Spinal cord (tissue), 10 donors: ENCODE data around the gene IL21. TPM values are rescaled to one million over a fixed set of nuclear protein-coding genes. Genes with fewer than 3 reads are reported as not detected.
A peak's percentile ranks its signal among the peaks of the same experiment; 100 is the strongest.

Source experiments
- DNase-seq, 6 donors: peaks; one replicate each; pipeline versions ENCODE4 v3.0.0 to v3.0.0-alpha.2; 2013 to 2015; ENCODE audit warnings: low spot score in 6 of 6, low read depth in 4 of 6
- H3K27ac ChIP-seq: one replicate; pipeline ENCODE4 v1.5.1; 2013; ENCODE audit warnings: low read depth, low read length, control low read depth
- H3K27me3 ChIP-seq: one replicate; pipeline ENCODE4 v1.6.1; 2013; ENCODE audit warnings: low read length; ENCODE audit not compliant: control insufficient read depth, insufficient read depth
- H3K36me3 ChIP-seq: one replicate; pipeline ENCODE4 v1.6.1; 2013; ENCODE audit warnings: low read length; ENCODE audit not compliant: control insufficient read depth, insufficient read depth
- H3K4me1 ChIP-seq: one replicate; pipeline ENCODE4 v1.6.1; 2013; ENCODE audit warnings: low read length; ENCODE audit not compliant: control insufficient read depth, insufficient read depth
- H3K4me3 ChIP-seq: one replicate; pipeline ENCODE4 v1.5.1; 2013; ENCODE audit warnings: low read depth, low read length, control low read depth
- H3K9me3 ChIP-seq: one replicate; pipeline ENCODE4 v1.6.1; 2013; ENCODE audit warnings: low read length; ENCODE audit not compliant: control insufficient read depth, insufficient read depth
- WGBS: methylation state at CpG from one replicate; pipeline ENCODE4 v1.1.5; 2013; ENCODE audit warnings: missing lambda C conversion rate; ENCODE audit not compliant: insufficient coverage; 5-methylcytosine and 5-hydroxymethylcytosine counted together
- polyA plus RNA-seq, 2 donors: library from polyadenylated mRNA; unstranded; fragments of 120-200 nt; gene quantifications; one replicate each; pipeline ENCODE4 v1.2.1, GENCODE V29; 2013; ENCODE audit not compliant: insufficient read length in 2 of 2
- total RNA-seq, 2 donors: library from RNA; depleted of rRNA in 1 of 2; stranded (reverse); fragments of 120-200 nt in 1 of 2; fragments of >200 nt in 1 of 2; gene quantifications; one replicate each; pipeline versions ENCODE4 v1.2.3 to v1.2.4, GENCODE V29; 2013 to 2014
- donor health status: healthy.

The IL21 gene
- total and polyA plus RNA-seq, 4 donors = not detected

DNA sequence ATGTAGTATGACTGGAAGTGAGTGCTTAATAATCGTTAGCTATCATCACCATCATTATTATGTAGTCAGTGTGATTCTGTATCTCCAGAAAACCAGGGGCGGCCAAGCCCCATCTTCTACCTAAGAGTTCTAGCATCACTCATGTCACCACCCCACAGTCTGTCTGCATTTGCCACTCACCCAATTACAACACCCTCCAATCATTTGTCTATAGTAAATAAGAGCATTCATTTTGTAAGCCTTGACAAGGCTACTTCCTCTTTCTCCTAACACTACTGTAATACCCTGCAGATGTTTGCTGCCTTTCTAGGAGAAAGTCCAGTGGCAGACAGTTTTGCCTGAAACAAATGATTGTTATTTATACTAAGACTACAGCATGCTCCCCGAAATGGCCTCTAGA, 15.8 kb upstream of the IL21 start:
- no peak for DNase-seq
- Histone ChIP-seq H3K4me3 (no peak overlapping the region), H3K36me3 (no peaks in the 10 kb centered on the region), H3K27me3 (no peaks in the 10 kb centered on the region), H3K9me3 (no peaks in the 10 kb centered on the region), H3K4me1 (no peaks in the 10 kb centered on the region), H3K27ac (no peak overlapping the region)
- no CpG with 5 or more reads among the region's 3 CpGs for WGBS

DNA sequence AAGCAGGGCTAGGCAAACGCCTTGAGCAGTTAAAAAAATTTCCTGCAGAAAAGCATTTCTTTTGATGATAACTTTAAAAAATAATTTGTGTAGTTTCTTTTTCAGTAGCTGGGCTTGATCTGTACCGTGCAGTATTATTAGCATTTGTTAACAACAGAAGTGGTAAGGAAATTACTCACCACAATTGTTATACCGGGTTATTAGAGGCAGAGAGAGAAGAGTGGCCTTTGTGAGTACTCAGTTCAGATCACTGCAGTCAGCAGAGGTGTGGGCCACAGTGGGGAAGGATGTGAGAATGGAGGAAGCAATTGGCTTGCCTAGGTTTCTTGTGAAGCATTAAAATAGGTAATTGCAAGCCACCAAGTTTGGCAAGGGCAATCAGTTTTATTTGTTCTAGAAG, 14.3 kb upstream of the IL21 start:
- no peak overlapping the region for H3K4me3 ChIP-seq
- no peaks in the 10 kb centered on the region for H3K36me3 ChIP-seq
- H3K27ac ChIP-seq = no peak overlapping the region
- no peaks in the 10 kb centered on the region for H3K4me1 ChIP-seq
- peak in 1 of 6 donors; percentile 33 for DNase-seq
- no peaks in the 10 kb centered on the region for H3K9me3 ChIP-seq
- H3K27me3 ChIP-seq = no peaks in the 10 kb centered on the region
- WGBS = 33% methylated on average over 1 of the region's 3 CpGs

DNA sequence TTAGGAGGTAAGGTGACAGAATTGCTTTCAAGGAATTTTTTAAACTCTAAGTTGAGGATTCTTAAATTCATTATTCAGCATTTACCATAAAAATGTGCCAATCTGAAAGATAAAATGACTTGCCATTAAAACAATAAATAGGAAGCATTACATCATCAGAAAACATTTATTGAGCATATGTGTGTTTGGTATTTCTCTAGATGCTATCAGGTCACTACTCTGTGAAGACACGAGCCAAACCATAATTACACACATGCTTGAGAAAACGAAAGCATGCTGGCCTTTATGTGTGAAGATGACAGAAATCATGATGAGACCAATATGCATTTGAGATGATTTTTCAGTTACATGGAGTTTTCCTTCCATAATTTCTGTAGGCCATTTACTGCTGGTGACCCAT, 12.3 kb upstream of the IL21 start:
- no peak overlapping the region for H3K4me3 ChIP-seq
- DNase-seq = no peak
- H3K9me3 ChIP-seq = no peaks in the 10 kb centered on the region
- WGBS = no CpG with 5 or more reads among the region's 2 CpGs
- H3K27ac ChIP-seq = no peak overlapping the region
- H3K36me3 ChIP-seq = no peaks in the 10 kb centered on the region
- no peaks in the 10 kb centered on the region for H3K4me1 ChIP-seq
- no peaks in the 10 kb centered on the region for H3K27me3 ChIP-seq

DNA sequence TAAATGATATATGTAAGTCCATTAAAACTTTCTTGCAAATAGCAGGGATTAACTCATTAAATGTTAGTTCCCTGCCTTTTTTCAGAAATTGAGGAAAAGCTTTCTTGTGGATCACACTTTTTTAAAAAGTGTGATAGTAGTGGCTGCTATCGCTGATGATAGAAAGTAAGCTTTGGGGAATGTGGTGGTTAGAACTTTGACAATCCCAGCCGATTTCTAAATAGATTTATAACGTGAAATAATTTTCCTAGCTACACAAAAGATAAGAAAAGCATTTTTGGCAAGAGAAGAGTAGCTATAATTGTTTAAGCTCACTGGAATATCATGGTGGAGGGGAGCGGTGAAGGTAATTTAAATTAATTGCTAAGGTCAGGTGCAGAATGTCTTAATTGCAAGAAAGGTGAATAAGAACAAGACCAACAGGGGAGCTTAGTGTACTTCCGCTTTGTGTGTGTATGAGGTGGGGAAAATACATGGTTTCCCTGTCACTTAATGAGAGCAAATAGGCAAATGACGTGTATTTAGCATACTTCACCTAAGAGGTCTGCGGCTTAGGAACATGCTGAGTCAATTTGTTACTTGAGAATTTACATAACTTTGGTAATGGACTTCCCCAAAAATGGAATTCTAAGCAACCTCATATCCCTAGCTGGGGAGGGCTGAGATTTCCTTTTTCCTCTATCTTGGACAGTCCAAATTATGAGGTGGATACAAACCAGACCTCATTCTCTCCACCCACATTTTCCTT, 11.7 kb upstream of the IL21 start:
- Histone ChIP-seq H3K36me3 (no peaks in the 10 kb centered on the region), H3K4me3 (no peak overlapping the region), H3K4me1 (no peaks in the 10 kb centered on the region), H3K9me3 (no peaks in the 10 kb centered on the region), H3K27ac (no peak overlapping the region), H3K27me3 (no peaks in the 10 kb centered on the region)
- WGBS = 85% methylated on average over 2 of the region's 7 CpGs
- no peak for DNase-seq

DNA sequence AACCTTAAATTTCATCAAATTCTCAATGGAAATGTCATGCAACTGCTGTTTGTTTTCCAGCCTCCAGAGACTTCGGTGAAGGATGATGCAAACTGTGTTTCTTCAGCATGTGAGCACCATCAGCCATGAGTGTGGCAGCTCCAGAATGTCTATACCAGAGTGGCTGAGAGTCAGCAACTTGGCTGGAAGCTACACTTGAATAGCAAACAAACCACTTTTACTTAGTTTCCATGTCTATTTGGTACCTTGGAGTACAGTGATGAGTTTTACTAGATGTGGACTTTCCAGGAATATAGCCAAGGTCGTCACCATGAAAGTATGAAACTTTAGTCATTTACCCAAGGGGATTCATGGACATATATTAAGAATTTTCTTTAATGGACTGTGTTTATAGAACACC, 4.3 kb upstream of the IL21 start:
- H3K36me3 ChIP-seq = no peaks in the 10 kb centered on the region
- no peak overlapping the region for H3K27ac ChIP-seq
- H3K27me3 ChIP-seq = no peaks in the 10 kb centered on the region
- H3K9me3 ChIP-seq = no peaks in the 10 kb centered on the region
- H3K4me1 ChIP-seq = no peaks in the 10 kb centered on the region
- DNase-seq = no peak
- WGBS = 100% methylated on average over 1 of the region's 2 CpGs
- H3K4me3 ChIP-seq = no peak overlapping the region

DNA sequence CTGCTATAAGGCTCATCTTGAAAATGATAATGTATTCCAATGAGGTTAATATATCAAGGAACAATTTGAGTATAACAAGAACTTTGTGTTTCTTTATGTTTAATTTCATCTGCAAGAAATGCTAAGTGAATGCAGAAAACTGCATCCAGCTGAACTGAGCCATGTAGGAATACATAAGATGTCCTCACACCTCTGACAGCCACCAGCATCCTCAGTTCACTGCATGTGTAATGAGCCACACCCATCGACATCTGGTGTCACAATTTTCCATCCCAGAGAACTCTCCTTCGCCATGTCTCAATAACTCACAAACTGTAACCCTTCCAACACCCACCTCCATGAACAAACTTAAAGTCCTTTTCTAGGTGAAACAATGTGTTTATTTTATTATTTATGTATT, 3.3 kb upstream of the IL21 start:
- DNase-seq = no peak
- 100% methylated on average over 1 of the region's 2 CpGs for WGBS
- no peaks in the 10 kb centered on the region for H3K27me3 ChIP-seq
- H3K4me3 ChIP-seq = no peak overlapping the region
- H3K27ac ChIP-seq = no peak overlapping the region
- no peaks in the 10 kb centered on the region for H3K9me3 ChIP-seq
- no peaks in the 10 kb centered on the region for H3K4me1 ChIP-seq
- H3K36me3 ChIP-seq = no peaks in the 10 kb centered on the region

DNA sequence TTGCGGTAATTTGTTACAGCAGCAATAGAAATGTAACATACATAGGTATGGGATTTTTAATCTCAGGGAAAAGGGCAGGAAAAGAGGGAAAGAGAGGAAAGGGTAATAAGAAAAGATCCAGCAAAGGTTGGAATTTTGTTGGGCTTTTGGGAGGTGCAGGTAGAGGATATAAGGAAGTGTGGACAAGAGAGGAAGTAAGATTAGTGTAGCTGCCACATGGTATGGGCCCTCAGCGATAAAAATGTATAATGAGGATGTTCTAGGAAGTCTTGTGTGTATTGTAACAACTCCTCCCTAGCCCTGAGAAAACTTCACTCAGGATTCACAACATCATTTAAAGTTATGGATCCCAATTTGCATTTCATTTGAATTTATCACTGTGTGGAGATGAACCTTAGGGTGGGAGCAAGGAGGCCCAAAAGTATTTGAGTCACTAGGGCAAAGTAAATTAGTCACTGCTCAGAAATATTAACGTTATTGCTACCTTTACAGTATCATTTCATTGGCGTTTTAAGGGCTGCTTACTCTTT, 2.8 kb upstream of the IL21 start:
- Histone ChIP-seq H3K4me1 (no peaks in the 10 kb centered on the region), H3K27ac (no peak overlapping the region), H3K4me3 (no peak overlapping the region), H3K9me3 (no peaks in the 10 kb centered on the region), H3K36me3 (no peaks in the 10 kb centered on the region), H3K27me3 (no peaks in the 10 kb centered on the region)
- WGBS = no CpG with 5 or more reads among the region's 4 CpGs
- DNase-seq = no peak

DNA sequence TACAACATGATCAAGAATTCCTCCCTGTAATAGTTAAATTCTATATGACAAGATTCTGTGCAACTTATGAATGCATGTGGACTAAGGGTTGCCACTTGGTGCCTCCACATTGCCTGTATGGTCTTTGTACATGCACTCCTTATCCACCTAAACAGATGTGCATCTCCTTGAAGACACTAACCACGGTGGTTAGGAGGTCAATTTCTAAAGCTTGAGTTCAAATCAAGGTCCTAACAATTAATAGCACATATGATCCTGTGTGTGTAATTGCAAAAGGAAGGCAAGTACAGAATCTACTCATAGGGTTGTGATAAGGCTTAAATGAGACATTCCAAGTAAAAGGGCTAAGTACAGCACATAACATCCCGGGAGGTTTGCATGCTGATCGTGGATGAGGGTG, 1.5 kb upstream of the IL21 start:
- no peak overlapping the region for H3K27ac ChIP-seq
- H3K4me1 ChIP-seq = no peaks in the 10 kb centered on the region
- WGBS = 100% methylated on average over 2 of the region's 3 CpGs
- no peaks in the 10 kb centered on the region for H3K27me3 ChIP-seq
- DNase-seq = no peak
- no peaks in the 10 kb centered on the region for H3K9me3 ChIP-seq
- H3K36me3 ChIP-seq = no peaks in the 10 kb centered on the region
- H3K4me3 ChIP-seq = no peak overlapping the region

DNA sequence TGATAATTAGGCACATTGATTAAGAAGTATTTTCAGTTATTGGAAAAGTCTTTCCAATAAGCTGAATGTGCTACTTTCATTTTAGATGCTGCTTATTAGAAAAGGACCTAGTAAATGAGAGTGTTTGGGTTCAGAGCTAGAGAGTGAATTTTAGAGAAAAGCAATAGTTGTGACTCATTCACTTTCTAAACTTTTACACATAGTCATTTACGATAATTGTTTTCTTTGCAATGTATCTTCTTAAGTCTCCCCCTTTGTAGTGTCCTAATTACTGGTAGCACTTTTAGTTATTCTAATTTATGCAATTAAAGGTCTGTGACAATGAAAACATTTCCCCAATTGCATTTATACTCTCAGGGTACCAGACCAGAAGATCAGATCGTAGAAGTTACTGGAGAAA, 1.3 kb downstream of the IL21 start:
- Histone ChIP-seq H3K27me3 (no peaks in the 10 kb centered on the region), H3K36me3 (no peaks in the 10 kb centered on the region), H3K27ac (no peak overlapping the region), H3K9me3 (no peaks in the 10 kb centered on the region), H3K4me3 (no peak overlapping the region), H3K4me1 (no peaks in the 10 kb centered on the region)
- no peak for DNase-seq
- no CpG with 5 or more reads among the region's 2 CpGs for WGBS
